Measurements from ENCODE around the gene THAP4.

Gene THAP4

GRCh38 chr2:241561832-241562231 lies 75.1 kb downstream of the THAP4 start:
- no peaks in the 10 kb centered on the region for H3K79me2 ChIP-seq (ENCODE audit: insufficient read depth, low read length)
- no peak overlapping the region for H3K4me3 ChIP-seq (ENCODE audit: low read depth in 1 of 2, low read length in 2 of 2)
- peaks cover 4% of the 10 kb centered on the region for H3K9me3 ChIP-seq (ENCODE audit: insufficient read depth, low read length, severe bottlenecking)
- no peaks in the 10 kb centered on the region for H3K27me3 ChIP-seq (ENCODE audit: insufficient read depth, low read length, poor library complexity)
- DNase-seq (no peak), ATAC-seq (ENCODE audit: insufficient read depth, low read depth) (no peak)
- no peaks in the 10 kb centered on the region for H3K4me1 ChIP-seq (ENCODE audit: insufficient read depth, low read length)
- no peak overlapping the region for H3K9ac ChIP-seq (ENCODE audit: low read depth, low read length)
- no peak overlapping the region for H2AFZ ChIP-seq (ENCODE audit: low read depth, low read length)
- no peak overlapping the region for H3K4me2 ChIP-seq (ENCODE audit: insufficient read depth, low read length)
- H3K27ac ChIP-seq (ENCODE audit: low read length), result no peak overlapping the region
- no peaks in the 10 kb centered on the region for H3K36me3 ChIP-seq (ENCODE audit: insufficient read depth, low read length)
- no peak for TF ChIP-seq EZH2 (IDR thresholded peaks at IDR 0.05; ENCODE audit: borderline replicate concordance, low read depth, low read length, severe bottlenecking)
- no peaks in the 10 kb centered on the region for H4K20me1 ChIP-seq (ENCODE audit: insufficient read depth, low read length)

DNA sequence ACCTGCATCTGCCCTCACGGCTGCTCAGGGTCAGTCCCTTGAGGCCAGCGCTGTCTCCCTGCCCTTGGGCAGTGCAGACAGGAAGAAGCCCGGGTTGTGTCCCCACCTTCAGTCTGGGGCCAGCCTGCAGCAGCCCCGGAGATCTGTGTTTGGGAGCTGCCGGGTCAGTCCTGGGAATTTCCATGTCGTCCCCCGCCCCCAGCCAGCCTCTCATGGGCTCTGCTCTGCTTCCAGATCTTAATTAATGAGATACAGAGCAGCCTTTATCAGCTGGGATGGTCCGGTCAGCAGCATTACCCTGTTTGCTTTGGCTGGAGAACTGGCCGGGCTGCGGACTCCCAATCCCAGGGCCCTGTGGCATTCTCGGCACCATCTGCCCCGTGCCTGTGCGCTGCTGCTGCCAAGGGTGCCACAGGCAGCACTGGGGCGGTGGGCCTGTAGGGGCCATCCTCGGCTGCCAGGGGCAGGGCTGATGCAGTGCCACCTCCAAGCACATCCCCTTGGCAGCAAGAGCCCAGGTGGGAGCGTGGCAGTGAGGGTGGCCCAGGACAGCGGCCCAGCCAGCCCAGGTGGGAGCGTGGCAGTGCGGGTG lies 76.0 kb downstream of the THAP4 start:
- DNase-seq (no peak), ATAC-seq (ENCODE audit: insufficient read depth, low read depth) (no peak)
- no peak overlapping the region for H3K4me2 ChIP-seq (ENCODE audit: insufficient read depth, low read length)
- H3K27ac ChIP-seq (ENCODE audit: low read length), result no peak overlapping the region
- TF ChIP-seq, protein P1, sequence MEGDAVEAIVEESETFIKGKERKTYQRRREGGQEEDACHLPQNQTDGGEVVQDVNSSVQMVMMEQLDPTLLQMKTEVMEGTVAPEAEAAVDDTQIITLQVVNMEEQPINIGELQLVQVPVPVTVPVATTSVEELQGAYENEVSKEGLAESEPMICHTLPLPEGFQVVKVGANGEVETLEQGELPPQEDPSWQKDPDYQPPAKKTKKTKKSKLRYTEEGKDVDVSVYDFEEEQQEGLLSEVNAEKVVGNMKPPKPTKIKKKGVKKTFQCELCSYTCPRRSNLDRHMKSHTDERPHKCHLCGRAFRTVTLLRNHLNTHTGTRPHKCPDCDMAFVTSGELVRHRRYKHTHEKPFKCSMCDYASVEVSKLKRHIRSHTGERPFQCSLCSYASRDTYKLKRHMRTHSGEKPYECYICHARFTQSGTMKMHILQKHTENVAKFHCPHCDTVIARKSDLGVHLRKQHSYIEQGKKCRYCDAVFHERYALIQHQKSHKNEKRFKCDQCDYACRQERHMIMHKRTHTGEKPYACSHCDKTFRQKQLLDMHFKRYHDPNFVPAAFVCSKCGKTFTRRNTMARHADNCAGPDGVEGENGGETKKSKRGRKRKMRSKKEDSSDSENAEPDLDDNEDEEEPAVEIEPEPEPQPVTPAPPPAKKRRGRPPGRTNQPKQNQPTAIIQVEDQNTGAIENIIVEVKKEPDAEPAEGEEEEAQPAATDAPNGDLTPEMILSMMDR (IDR thresholded peaks at IDR 0.05; ENCODE audit: borderline replicate concordance, extremely low read depth, low read length, poor library complexity, severe bottlenecking), result no peak
- no peak for TF ChIP-seq EZH2 (IDR thresholded peaks at IDR 0.05; ENCODE audit: borderline replicate concordance, low read depth, low read length, severe bottlenecking)
- no peaks in the 10 kb centered on the region for H3K4me1 ChIP-seq (ENCODE audit: insufficient read depth, low read length)
- no peak overlapping the region for H2AFZ ChIP-seq (ENCODE audit: low read depth, low read length)
- no peaks in the 10 kb centered on the region for H4K20me1 ChIP-seq (ENCODE audit: insufficient read depth, low read length)
- no peaks in the 10 kb centered on the region for H3K79me2 ChIP-seq (ENCODE audit: insufficient read depth, low read length)
- H3K9ac ChIP-seq (ENCODE audit: low read depth, low read length), result no peak overlapping the region
- peaks cover 4% of the 10 kb centered on the region for H3K9me3 ChIP-seq (ENCODE audit: insufficient read depth, low read length, severe bottlenecking)
- no peaks in the 10 kb centered on the region for H3K36me3 ChIP-seq (ENCODE audit: insufficient read depth, low read length)
- no peaks in the 10 kb centered on the region for H3K27me3 ChIP-seq (ENCODE audit: insufficient read depth, low read length, poor library complexity)
- no peak overlapping the region for H3K4me3 ChIP-seq (ENCODE audit: low read depth in 1 of 2, low read length in 2 of 2)

DNA sequence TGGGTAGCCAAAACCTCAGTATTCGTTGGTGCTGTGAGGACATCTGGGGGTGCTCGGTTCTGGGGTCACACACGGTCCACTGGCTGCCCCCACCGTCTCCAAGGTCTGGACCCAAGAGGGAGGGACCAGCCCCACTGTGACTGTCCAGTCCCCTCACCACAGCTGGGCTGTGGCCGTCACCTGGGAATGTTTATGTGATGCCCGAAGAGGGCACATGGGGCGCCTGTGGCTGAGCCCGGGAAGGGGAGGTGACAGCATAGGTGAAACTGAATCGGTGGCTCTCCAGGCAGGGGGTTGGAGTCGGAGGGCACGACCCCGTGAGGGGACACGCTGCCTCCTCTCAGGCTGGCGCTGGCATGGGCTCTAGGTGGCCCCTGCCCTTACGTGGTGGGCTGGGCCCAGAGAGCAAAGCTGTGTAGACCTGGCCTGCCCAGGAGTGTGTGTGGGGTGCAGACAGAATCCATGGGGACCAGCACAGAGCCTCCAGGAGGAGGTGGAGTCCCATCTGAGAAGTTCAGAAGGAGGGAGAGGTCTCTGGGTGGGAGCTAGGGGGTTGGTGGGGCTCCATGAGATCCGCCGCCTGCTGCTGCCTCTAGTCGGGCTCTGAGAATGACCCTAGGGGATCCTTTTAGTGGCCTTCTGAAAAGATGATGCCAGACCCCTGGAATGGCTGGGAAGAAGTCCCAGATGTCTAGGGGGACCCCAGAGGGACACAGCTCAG lies 76.6 kb downstream of the THAP4 start:
- DNase-seq (no peak), ATAC-seq (ENCODE audit: insufficient read depth, low read depth) (no peak)
- Histone ChIP-seq H3K4me3 (ENCODE audit: low read depth in 1 of 2, low read length in 2 of 2) (no peak overlapping the region), H3K4me2 (ENCODE audit: insufficient read depth, low read length) (no peak overlapping the region), H3K27ac (ENCODE audit: low read length) (no peak overlapping the region), H3K4me1 (ENCODE audit: insufficient read depth, low read length) (peaks cover 6% of the 10 kb centered on the region), H2AFZ (ENCODE audit: low read depth, low read length) (no peak overlapping the region), H3K9me3 (ENCODE audit: insufficient read depth, low read length, severe bottlenecking) (peaks cover 4% of the 10 kb centered on the region), H4K20me1 (ENCODE audit: insufficient read depth, low read length) (no peaks in the 10 kb centered on the region), H3K79me2 (ENCODE audit: insufficient read depth, low read length) (no peaks in the 10 kb centered on the region), H3K27me3 (ENCODE audit: insufficient read depth, low read length, poor library complexity) (no peaks in the 10 kb centered on the region), H3K9ac (ENCODE audit: low read depth, low read length) (no peak overlapping the region), H3K36me3 (ENCODE audit: insufficient read depth, low read length) (no peaks in the 10 kb centered on the region)
- no peak for TF ChIP-seq EZH2 (IDR thresholded peaks at IDR 0.05; ENCODE audit: borderline replicate concordance, low read depth, low read length, severe bottlenecking)
- TF ChIP-seq, protein P1 (IDR thresholded peaks at IDR 0.05; ENCODE audit: borderline replicate concordance, extremely low read depth, low read length, poor library complexity, severe bottlenecking), result no peak

DNA sequence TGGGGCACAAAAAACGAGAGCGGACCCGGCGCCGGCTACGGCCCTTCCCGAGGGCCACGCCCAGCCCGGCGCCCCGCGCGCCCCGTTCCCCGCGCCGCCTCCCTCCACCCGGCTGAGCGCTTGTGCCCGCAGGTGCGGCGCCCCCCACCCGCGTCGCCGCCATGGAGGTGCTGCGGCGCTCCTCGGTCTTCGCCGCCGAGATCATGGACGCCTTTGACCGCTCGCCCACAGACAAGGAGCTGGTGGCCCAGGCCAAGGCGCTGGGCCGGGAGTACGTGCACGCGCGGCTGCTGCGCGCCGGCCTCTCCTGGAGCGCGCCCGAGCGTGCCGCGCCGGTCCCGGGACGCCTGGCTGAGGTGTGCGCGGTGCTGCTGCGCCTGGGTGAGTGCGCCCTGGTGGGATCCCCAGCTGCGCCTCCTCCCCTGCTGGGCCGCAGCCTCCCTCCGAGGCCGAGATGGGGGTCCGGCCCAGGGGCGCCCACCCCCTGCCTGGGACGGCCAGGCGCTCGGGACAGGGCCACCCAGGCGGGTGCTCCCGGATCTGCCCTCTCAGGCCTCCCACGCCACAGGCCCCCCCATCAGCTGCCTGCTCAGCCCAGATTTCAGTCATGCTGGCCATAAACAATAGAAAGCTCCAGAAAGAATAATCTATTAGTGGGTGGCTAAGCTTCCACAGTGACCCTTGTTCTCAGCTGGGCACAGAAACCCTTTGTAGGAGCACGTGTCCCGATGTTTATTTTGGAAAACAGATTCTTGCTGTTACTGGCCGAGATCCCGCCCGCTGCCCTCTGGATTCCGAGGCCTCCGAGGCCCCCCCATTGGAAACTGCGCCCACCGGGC lies 77.4 kb downstream of the THAP4 start:
- Histone ChIP-seq H3K9ac (ENCODE audit: low read depth, low read length) (no peak overlapping the region), H2AFZ (ENCODE audit: low read depth, low read length) (no peak overlapping the region), H4K20me1 (ENCODE audit: insufficient read depth, low read length) (no peaks in the 10 kb centered on the region), H3K79me2 (ENCODE audit: insufficient read depth, low read length) (no peaks in the 10 kb centered on the region), H3K4me3 (ENCODE audit: low read depth in 1 of 2, low read length in 2 of 2) (no peak overlapping the region), H3K36me3 (ENCODE audit: insufficient read depth, low read length) (no peaks in the 10 kb centered on the region), H3K27me3 (ENCODE audit: insufficient read depth, low read length, poor library complexity) (no peaks in the 10 kb centered on the region), H3K9me3 (ENCODE audit: insufficient read depth, low read length, severe bottlenecking) (peaks cover 4% of the 10 kb centered on the region), H3K4me2 (ENCODE audit: insufficient read depth, low read length) (no peak overlapping the region), H3K4me1 (ENCODE audit: insufficient read depth, low read length) (peaks cover 6% of the 10 kb centered on the region), H3K27ac (ENCODE audit: low read length) (no peak overlapping the region)
- DNase-seq (no peak), ATAC-seq (ENCODE audit: insufficient read depth, low read depth) (no peak)
- no peak for TF ChIP-seq EZH2 (IDR thresholded peaks at IDR 0.05; ENCODE audit: borderline replicate concordance, low read depth, low read length, severe bottlenecking)
- TF ChIP-seq, protein P1 (IDR thresholded peaks at IDR 0.05; ENCODE audit: borderline replicate concordance, extremely low read depth, low read length, poor library complexity, severe bottlenecking), result no peak

Data from DND-41 (cell line).